Right ventricle myocardium superior (tissue), 1 donor: ENCODE results near the gene DSCAML1. TPM values are rescaled to one million over a fixed set of nuclear protein-coding genes. Genes with fewer than 3 reads are reported as not detected.
"Not testable (repeated sequence)": the region's sequence is repeated elsewhere in the genome, so short reads cannot be mapped to it uniquely, and the experiment has no call there.

Experiments used
- ATAC-seq: fragments of 200-7000 bp; cut with Tn5 transposase; one replicate; pipeline ENCODE4 v1.9.1; 2020; ENCODE audit warnings: mild to moderate bottlenecking; ENCODE audit not compliant: poor library complexity
- DNase-seq: peaks from one replicate; pipeline ENCODE4 v3.0.0-alpha.2; 2020
- intact Hi-C: fragments of 100-400 bp; cut with DNase I; formaldehyde crosslinking; loops from one replicate; pipeline ENCODE4 v1.11.2; 2022
- total RNA-seq: library from RNA; stranded (reverse); fragmentation: NEBNext Ultra II Directional; extraction: Animal tissue kit (Norgen Biotek cat#: 25700); gene quantifications from one replicate; pipeline ENCODE4 v1.2.1, GENCODE V29; 2021
- donor health status: DM: no; HTN: yes; CAD: no; lungs with severe emphysema.

DSCAML1 gene
- total RNA-seq, 1 donor from 2014 or later, result 0.83 TPM

GRCh38 chr11:117822074-117823033, 25.3 kb upstream of the DSCAML1 start:
- DNase-seq (peak; percentile 69), ATAC-seq (no peak)
- intact Hi-C loops, result no loop called here

- no peak for ATAC-seq
- intact Hi-C loops, result no loop called here
- DNase-seq, result no peak
Observed at GRCh38 chr11:117821431-117821830, 24.4 kb upstream of the DSCAML1 start.

DNA sequence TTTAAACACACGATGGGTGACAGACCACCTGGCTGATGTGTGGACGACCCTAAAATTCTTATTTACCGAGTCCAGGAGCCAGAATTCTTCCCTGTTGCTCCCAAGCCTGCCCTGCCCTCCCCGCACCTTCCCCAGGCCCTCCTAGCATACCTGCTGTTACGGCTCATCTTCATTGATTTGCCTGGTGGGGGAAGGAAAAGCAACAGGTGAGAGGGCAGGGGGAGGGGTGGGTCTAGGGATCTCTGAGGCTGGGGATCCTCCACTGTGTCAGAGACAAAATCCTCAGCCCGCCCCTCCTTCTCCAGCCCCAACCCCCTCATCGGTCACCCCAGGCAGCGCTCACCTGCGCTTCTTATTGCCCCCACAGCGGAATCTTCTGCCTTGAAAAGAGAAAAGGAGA, 23.5 kb upstream of the DSCAML1 start:
- intact Hi-C loops, result no loop called here
- ATAC-seq (no peak), DNase-seq (no peak)

GRCh38 chr11:117820071-117820470, 23.1 kb upstream of the DSCAML1 start:
- DNase-seq (no peak), ATAC-seq (no peak)
- intact Hi-C loops, result no loop called here

DNA sequence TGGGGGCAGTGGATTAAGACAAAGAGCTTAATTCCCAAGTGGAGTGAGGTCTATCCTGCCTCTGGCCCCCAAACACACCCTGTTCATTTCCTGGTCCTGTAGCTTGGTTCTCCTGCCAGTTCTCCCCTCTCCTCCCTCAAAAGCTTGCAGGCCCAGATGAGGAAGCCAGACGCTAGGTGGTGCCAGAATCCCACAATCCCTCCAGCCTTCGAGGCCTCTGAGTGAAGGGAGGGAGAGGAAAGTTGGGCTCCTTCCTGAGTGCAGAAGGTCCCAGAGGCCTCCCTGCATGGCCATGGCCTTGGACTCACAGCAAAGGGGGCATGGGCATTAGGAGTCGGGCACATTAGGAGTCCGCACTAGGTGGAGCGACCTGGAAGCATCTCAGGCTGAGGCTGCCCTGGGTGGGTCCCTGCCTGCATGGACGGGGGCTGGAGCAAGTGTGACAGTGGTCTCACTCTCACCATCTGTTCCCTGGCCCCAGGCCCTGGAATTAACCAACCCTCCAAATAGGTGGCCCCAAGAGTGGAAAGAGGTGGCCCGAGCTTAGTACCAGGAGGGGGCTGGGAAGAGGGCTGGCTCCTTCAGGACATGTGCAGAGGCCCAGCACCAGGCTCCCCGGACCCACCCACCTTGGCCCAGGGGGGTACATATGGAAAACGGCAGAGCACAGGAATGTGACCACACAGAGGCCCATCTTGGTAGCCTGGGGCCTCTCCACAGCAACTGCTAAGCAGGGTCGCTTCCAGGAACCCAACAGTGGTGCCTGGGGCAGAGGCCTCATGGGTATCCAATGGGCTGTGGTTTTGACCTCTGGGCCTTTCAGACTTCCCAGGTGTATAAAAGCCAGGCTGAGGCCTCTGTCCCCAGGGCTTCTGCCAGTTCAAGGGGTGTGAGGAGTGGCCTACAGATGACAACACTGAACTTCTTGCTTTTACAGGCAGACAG, 22.4 kb upstream of the DSCAML1 start:
- DNase-seq (peak; percentile 79), ATAC-seq (peak; percentile 36)
- intact Hi-C loops, result no loop called here

DNA sequence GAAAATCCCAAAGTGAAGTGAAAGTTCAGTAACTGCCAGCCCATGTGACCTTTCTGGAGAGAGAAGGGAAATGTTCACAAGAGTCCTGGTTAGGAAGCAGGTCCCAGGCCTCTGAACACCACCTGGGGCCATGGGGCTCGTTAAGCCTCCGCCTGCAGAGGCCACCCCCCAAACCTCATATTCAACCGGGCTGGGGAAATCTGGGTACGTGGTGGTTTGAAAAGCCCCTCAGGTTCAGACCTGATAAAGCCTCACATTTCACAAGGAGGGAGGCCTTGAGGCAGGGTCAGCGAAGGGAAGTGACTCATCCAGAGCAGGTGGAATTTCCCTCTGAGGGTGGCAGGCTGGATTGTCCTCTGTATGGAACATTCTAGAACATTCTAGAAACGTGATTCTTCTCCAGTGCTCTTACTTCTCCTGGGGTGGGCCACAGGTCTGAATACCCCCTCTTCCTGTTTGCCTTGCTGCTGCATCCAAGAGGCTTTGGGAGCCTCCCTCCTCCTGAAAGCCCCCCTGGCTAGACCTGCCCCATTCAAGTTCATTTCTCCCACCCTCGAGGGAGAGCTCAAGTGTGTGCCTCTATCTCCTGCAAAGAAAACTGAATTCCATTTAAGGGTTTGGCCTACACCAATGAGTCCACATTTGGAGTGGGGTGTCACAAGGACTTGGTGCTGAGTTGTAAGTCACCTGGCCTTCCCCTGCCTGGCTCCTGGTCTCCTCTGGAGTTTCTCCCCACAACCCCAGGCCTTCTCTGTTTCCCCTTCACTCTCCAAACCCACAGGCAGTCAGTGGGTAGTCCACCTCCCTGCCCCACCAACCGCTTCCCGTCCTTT, 21.2 kb upstream of the DSCAML1 start:
- DNase-seq, result no peak
- no peak for ATAC-seq
- intact Hi-C loops, result no loop called here

- peak; percentile 88 for DNase-seq
- ATAC-seq, result peak; percentile 74
- intact Hi-C loops, result loop anchor here (2.0 kb wide), 1 partner anchor 391 kb away; no protein-coding TSS in a partner anchor
Observed at GRCh38 chr11:117817368-117818040, 20.5 kb upstream of the DSCAML1 start.

DNA sequence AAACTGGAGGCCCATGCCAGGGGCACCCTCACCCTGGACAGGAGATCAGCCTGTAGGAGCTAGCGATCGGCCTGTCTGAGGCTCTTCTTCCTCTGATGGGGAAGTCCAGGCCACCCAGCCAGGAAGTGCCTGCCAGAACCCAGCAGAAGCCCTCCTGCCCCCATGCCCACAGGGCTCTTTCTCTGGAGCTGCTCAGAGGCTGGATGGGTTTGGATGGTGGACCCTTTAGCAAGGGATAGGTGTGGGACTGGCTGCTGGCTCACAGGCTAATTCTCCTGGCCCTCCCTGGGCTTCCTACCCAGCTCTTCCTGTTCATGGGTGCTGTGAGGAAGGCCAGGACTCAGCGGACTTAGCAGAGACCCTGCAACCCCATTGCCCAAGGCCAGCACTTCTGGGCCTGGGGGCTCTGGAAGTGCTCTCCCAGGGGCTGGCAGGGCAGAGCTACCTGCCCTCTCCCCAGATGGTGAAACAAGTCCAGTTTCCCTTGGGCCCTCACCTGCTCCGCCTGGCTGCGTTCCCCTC, 19.9 kb upstream of the DSCAML1 start:
- ATAC-seq, result no peak
- DNase-seq, result no peak
- intact Hi-C loops, result loop anchor here (2.0 kb wide), 1 partner anchor 390 kb away; no protein-coding TSS in a partner anchor

DNA sequence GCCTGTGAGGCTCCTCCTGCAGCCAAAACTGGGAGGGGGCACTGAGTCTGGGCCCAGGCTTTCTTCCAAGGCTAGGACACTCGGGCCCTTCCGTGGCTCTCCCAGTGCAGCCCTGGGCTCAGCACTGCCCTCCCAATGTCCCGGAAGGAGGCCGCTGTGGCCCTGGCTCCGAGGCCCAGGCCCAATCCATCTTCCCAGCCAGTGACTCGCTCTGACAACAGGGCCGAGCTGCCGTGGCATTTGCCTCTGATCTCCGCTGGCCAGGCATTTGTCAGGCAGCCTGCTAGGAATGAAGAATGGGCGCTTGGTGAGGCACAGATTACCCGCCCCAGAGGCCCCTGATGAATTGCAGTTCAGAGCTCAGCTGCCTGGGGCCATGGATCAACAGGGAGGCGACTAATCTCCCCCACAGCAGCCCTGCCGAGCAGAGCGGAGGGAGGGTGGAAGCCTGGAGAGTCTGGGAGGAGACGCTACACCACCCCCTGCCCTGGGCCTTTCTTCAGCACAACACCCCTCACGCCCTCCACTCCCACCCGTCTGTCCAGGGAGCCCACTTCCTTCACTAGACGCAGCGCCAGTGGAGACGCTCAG, 19.2 kb upstream of the DSCAML1 start:
- ATAC-seq, result peak; percentile 34
- intact Hi-C loops, result loop anchor here (2.0 kb wide), 1 partner anchor 389 kb away; no protein-coding TSS in a partner anchor
- no peak for DNase-seq

DNA sequence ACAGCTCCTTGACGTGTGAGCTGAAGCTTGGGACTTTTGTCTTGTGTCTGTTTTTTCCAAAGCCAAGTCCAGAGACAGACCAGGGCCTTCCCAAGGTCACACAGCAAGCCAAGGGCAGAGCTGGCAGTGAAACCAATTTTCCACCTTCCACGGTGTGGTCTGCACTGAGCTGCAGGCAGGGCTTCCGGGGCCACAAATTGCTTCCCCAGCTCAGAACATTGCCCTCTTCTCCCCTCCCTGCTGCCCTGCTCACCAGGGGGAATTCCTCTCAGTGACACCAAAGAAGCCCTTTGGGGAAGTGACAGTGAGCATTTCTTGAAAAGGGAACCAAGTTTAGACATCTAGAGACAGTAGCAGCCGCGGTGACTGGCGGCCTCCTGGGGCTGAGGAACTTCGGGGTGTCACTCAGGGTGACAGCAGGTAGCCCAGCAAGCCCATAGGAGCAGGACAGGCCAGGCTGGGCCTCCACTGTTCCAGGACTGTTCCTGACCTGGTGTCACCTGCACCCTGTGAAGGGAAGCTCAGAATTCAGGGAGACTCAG, 18.3 kb upstream of the DSCAML1 start:
- DNase-seq (peak; percentile 74), ATAC-seq (peak; percentile 7)
- intact Hi-C loops, result no loop called here

DNA sequence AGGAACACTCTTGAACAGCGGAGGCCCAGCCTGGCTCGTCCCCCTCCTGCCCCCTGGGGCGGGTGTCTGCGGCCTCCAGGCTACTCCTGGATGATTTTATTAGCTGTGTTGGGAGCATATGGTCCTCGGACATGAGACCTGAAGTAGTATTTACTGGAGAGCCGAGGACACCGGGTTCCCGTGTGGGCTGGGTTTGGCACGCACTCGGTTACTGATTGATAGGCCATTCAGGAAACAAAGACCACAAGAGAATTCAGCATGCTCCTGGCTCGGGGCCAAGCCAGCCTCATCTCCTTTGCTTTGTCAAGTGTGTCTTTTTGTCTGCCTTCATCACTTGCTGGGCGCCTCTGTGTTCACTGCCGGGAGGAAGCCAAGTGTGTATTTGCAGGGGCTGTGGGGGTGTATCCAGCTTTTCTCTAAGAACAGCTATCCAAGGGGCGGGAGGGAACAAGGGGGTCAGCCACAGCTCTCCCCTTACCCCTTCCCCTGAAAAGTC, 17.8 kb upstream of the DSCAML1 start:
- ATAC-seq, result no peak
- peak; percentile 85 for DNase-seq
- intact Hi-C loops, result no loop called here

DNA sequence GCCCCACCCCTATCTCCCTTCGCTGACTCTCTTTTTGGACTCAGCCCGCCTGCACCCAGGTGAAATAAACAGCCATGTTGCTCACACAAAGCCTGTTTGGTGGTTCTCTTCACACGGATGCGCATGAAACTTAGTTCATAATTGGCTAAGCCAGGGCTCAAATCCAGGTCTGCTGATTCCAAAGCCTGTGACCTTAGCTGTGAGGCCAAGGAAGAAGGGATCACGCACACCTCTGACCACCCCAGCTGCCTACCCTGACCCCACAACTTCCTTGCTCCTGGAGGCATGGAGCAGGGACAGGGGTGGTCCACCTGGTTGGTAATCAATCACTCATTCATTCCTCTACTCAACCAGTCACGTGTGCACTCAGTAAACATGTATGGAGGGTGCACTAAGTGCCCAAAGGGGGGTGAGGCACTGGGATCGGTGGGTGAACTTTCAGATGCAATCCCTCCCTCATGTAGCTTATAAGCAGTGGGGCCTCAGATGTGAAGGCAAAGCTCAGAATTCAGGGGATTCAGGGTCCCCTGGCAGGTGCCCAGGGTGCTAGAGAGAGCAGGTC, 17.3 kb upstream of the DSCAML1 start:
- DNase-seq (no peak), ATAC-seq (no peak)
- intact Hi-C loops, result no loop called here

GRCh38 chr11:117810056-117810451, 13.0 kb upstream of the DSCAML1 start:
- intact Hi-C loops, ATAC-seq: not testable (repeated sequence)

DNA sequence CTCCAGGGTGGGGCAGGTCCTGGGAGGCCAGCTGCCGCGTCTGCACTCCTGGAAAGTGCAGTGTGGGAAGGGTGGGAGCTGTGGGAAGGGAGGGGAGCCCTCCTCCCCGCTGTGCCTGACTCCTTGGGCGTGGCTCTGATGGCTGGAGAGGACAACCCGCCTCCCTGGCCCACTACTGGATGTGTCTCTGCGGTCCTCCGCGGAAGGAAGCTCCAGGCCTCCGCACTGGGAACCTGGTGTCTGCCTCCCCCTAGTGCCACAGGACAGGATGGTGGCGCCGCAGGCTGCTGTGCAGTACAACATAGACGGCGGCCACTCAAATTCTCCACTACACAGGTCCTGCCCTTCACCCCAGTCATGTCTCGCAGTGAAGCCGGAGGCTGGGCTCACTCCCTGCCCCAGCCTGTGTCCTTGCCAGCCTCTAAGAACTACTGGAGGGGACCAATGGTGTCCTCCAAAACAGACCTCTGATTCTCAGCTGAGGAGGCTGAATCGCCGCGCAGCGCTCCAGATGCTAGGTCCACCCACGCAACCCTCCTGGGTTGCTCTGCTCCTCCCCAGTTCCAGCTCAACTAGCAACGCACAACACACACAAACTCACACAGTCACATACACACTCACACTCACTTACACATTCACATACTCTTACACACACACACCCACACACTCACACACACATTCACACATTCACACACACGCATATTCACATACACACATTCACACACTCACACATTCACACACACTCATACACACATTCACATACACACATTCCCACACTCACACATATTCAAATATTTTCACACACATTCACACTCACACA, 12.4 kb upstream of the DSCAML1 start:
- ATAC-seq, result peak; percentile 93
- DNase-seq, result peak; percentile 88
- intact Hi-C loops, result loop anchor here (5.0 kb wide), 1 partner anchor 367 kb away; no protein-coding TSS in a partner anchor

More at GRCh38 chr11:117810056-117810451, 13.0 kb upstream of the DSCAML1 start:
- not testable (repeated sequence) for DNase-seq

DNA sequence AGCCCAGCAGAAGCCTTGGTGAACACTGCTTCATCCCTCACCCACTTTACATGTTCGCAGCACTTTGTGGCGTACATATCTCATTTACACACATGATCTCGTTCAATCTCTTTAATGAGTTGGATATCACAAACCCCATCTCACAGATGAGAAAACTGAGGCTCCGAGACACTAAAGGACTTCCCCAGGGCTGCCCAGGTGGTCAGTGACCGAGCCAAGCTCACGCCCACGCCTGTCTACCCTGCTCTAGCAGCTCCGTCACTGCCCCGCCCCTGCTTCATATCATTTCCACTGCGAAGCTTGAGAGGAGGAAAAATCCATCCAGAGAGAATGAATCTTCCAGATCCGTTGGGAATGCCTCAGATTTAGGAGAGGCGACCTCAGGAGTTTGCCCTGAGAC, 11.8 kb upstream of the DSCAML1 start:
- DNase-seq (no peak), ATAC-seq (peak; percentile 32)
- intact Hi-C loops, result loop anchor here (5.0 kb wide), 1 partner anchor 366 kb away; no protein-coding TSS in a partner anchor
